ENCODE measurements around the gene C4orf51.

C4orf51 gene

GRCh38 chr4:145703850-145704497 is 24.0 kb downstream of the C4orf51 start:
- no peak for DNase-seq (ENCODE audit: low read depth)

DNA sequence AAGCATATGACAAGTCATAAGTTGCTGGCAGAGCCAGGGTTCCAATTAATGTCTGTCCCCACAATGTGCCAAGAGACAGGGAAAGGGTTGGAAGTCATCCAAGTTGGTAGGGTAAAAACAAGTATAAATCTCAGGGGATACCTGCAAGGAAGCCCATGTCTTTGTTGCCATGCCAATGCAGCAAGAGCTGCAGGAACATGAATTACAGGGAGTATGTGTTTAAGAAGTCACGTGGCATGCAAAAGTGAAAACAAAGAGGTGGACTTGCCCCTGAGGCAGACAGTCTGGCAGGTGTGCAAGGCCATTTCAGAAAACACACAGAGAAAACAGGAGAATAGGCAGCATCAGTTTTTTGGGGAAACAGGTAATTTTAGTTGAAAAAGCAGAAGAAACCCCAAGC is 29.4 kb downstream of the C4orf51 start:
- H3K4me3 ChIP-seq (ENCODE audit: low read depth, low read length), result no peak overlapping the region
- DNase-seq (ENCODE audit: low read depth), result no peak
- TF ChIP-seq, protein P1, sequence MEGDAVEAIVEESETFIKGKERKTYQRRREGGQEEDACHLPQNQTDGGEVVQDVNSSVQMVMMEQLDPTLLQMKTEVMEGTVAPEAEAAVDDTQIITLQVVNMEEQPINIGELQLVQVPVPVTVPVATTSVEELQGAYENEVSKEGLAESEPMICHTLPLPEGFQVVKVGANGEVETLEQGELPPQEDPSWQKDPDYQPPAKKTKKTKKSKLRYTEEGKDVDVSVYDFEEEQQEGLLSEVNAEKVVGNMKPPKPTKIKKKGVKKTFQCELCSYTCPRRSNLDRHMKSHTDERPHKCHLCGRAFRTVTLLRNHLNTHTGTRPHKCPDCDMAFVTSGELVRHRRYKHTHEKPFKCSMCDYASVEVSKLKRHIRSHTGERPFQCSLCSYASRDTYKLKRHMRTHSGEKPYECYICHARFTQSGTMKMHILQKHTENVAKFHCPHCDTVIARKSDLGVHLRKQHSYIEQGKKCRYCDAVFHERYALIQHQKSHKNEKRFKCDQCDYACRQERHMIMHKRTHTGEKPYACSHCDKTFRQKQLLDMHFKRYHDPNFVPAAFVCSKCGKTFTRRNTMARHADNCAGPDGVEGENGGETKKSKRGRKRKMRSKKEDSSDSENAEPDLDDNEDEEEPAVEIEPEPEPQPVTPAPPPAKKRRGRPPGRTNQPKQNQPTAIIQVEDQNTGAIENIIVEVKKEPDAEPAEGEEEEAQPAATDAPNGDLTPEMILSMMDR (IDR thresholded peaks at IDR 0.05; ENCODE audit: low read depth, low read length, missing control alignments), result no peak

More at GRCh38 chr4:145703850-145704497, 24.0 kb downstream of the C4orf51 start:
- TF ChIP-seq, protein P1 (IDR thresholded peaks at IDR 0.05; ENCODE audit: low read depth, low read length, missing control alignments), result no peak
- no peak overlapping the region for H3K4me3 ChIP-seq (ENCODE audit: low read depth, low read length)

- TF ChIP-seq, protein P1 (IDR thresholded peaks at IDR 0.05; ENCODE audit: low read depth, low read length, missing control alignments), result no peak
- no peak overlapping the region for H3K4me3 ChIP-seq (ENCODE audit: low read depth, low read length)
- DNase-seq (ENCODE audit: low read depth), result no peak
Observed at GRCh38 chr4:145709843-145710242, 29.9 kb downstream of the C4orf51 start.

DNA sequence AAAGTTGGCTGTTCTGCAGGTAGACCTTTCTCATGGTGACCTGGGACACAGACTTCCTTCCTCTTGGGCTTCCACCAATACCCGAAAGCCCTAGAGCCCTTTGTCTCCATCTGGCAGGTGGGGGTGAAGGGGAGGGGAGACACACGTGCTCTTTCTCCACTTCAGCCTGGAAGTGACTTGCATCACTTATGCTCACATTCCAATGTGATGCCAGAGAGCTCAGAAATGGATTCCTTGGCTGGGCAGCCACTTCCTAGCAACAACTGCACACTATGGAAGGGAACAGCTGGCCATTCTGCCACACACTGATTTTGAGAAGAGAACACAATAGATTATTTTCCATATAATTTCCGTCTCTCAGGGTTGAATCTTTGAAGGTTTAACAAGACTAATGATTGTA is 36.3 kb downstream of the C4orf51 start:
- no peak overlapping the region for H3K4me3 ChIP-seq (ENCODE audit: low read depth, low read length)
- TF ChIP-seq, protein P1 (IDR thresholded peaks at IDR 0.05; ENCODE audit: low read depth, low read length, missing control alignments), result no peak
- DNase-seq (ENCODE audit: low read depth), result no peak

DNA sequence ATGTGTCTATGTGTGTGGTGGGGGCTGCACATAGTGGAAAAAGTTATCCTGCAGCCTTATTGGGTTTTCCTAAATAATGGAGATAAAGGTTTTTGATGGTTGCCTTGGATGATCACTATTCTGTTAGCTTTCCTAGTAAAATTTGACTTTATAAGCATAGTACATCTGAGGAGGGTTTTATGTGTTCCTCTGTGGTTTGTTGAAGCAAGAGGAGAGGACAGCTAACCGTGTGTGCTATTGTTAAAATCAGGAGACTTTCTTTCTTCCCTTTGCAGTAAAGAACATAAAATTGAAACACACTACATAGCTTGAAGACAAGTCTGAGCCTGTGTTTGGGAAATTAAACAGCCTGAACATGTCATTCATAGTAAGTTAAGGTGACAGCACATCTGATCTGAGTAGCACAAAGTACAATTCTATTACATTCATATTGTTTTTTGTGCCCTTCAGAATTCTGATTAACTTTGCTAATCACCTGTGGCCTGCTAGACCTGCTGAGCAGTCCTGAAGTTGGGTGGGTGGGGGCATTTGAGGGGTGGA is 36.8 kb downstream of the C4orf51 start:
- no peak for DNase-seq (ENCODE audit: low read depth)
- TF ChIP-seq, protein P1 (IDR thresholded peaks at IDR 0.05; ENCODE audit: low read depth, low read length, missing control alignments), result no peak

DNA sequence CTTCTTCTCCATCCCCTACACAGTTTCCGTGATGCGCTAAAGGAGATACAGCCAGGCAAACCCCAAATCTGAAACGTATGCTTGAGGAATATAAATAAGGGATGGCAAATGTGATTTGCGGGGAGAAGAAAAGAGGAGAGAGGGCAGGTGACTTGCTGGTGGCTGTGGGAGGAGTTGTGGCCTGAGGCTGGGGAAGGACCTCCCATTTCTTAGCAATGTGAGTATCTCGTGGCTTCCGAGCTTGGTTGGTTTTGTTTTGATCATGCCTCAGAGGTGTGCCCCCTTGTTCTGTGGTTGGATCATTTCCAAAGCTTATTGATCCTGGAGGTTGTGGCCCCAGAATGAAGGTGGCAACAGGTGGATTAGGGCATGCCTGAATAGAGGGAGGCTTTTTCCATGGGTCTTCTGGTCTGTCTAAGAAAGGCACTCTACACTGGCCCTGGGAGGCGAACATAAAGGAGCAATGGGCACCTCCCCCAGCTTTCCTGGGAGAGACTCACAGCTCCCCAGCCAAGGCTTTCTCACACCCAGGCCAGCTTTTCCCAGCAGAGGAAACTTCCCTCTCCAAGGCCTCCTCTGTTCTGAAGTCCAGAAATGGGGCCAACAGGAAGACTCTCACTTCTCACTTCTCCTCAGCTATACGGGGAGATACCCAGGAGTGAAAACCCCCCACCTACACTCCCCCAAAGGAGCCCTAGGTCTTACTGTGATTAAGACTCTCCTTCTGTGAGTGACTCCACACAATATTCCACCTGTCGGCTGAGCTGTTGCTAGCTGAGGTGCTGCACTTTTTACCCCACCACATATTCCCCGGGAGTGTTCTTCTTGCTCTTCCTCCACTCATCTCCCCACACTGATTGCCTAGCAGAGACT is 40.0 kb downstream of the C4orf51 start:
- TF ChIP-seq, protein P1 (IDR thresholded peaks at IDR 0.05; ENCODE audit: low read depth, low read length, missing control alignments), result no peak
- no peak for DNase-seq (ENCODE audit: low read depth)
- H3K4me3 ChIP-seq (ENCODE audit: low read depth, low read length), result peak overlapping the region; percentile 6

More for the DNA sequence above, 36.8 kb downstream of the C4orf51 start:
- no peak overlapping the region for H3K4me3 ChIP-seq (ENCODE audit: low read depth, low read length)
